Measurements from ENCODE around the gene MITF. TPM values are rescaled to one million over a fixed set of nuclear protein-coding genes. Genes with fewer than 3 reads are reported as not detected.

Gene MITF
- polyA plus RNA-seq, 1 donor from 2014 or later = not detected

- no peak overlapping the region for H3K4me3 ChIP-seq (ENCODE audit: low read length)
- H3K9me3 ChIP-seq (ENCODE audit: low read length) = peaks cover 7% of the 10 kb centered on the region
- H3K4me2 ChIP-seq (ENCODE audit: low read length) = no peak overlapping the region
- no peaks in the 10 kb centered on the region for H4K20me1 ChIP-seq (ENCODE audit: insufficient read depth)
- H2AFZ ChIP-seq (ENCODE audit: low read depth, low read length) = no peak overlapping the region
- H3K36me3 ChIP-seq (ENCODE audit: insufficient read depth, low read length) = no peaks in the 10 kb centered on the region
- H3F3A ChIP-seq (ENCODE audit: insufficient read depth, low read length, poor library complexity, severe bottlenecking) = no peaks in the 10 kb centered on the region
- no peaks in the 10 kb centered on the region for H3K9me2 ChIP-seq (ENCODE audit: insufficient read depth, low read length)
- no peak overlapping the region for H3K9ac ChIP-seq (ENCODE audit: low read length)
- H3K27me3 ChIP-seq (ENCODE audit: insufficient read depth, low read depth, low read length) = no peaks in the 10 kb centered on the region
- TF ChIP-seq SMC3 (conservative IDR thresholded peaks at IDR 0.05; ENCODE audit: poor library complexity) (no peak), POLR2AphosphoS5 (IDR thresholded peaks at IDR 0.05) (no peak), EZH2 (IDR thresholded peaks at IDR 0.05; ENCODE audit: borderline replicate concordance, insufficient read depth, low read length, poor library complexity, severe bottlenecking) (no peak), REST (IDR thresholded peaks at IDR 0.05; ENCODE audit: borderline replicate concordance) (no peak), MXI1 (conservative IDR thresholded peaks at IDR 0.05; ENCODE audit: poor library complexity, severe bottlenecking) (no peak), CTCF (IDR thresholded peaks at IDR 0.05; ENCODE audit: poor library complexity, severe bottlenecking) (no peak), EP300 (conservative IDR thresholded peaks at IDR 0.05; ENCODE audit: poor library complexity, severe bottlenecking) (no peak), RAD21 (conservative IDR thresholded peaks at IDR 0.05) (no peak), TAF1 (IDR thresholded peaks at IDR 0.05; ENCODE audit: low read depth) (no peak)
- no peak overlapping the region for H3K27ac ChIP-seq (ENCODE audit: low read length)
- no peaks in the 10 kb centered on the region for H3K79me2 ChIP-seq (replicated peaks; ENCODE audit: insufficient read depth, low read length)
These were observed 11.3 kb downstream of the MITF start for GRCh38 chr3:69750549-69750948.

GRCh38 chr3:69751074-69751476 is 11.8 kb downstream of the MITF start:
- TF ChIP-seq REST (IDR thresholded peaks at IDR 0.05; ENCODE audit: borderline replicate concordance) (no peak), EP300 (conservative IDR thresholded peaks at IDR 0.05; ENCODE audit: poor library complexity, severe bottlenecking) (no peak), EZH2 (IDR thresholded peaks at IDR 0.05; ENCODE audit: borderline replicate concordance, insufficient read depth, low read length, poor library complexity, severe bottlenecking) (no peak), POLR2AphosphoS5 (IDR thresholded peaks at IDR 0.05) (no peak), TAF1 (IDR thresholded peaks at IDR 0.05; ENCODE audit: low read depth) (no peak), CTCF (IDR thresholded peaks at IDR 0.05; ENCODE audit: poor library complexity, severe bottlenecking) (no peak), SMC3 (conservative IDR thresholded peaks at IDR 0.05; ENCODE audit: poor library complexity) (no peak)
- H3K4me2 ChIP-seq (ENCODE audit: low read length) = no peak overlapping the region
- H3K79me2 ChIP-seq (replicated peaks; ENCODE audit: insufficient read depth, low read length) = no peaks in the 10 kb centered on the region
- H3K4me3 ChIP-seq (ENCODE audit: low read length) = no peak overlapping the region
- no peak overlapping the region for H3K9ac ChIP-seq (ENCODE audit: low read length)
- no peaks in the 10 kb centered on the region for H3K27me3 ChIP-seq (ENCODE audit: insufficient read depth, low read depth, low read length)
- H3K27ac ChIP-seq (ENCODE audit: low read length) = no peak overlapping the region
- H3K36me3 ChIP-seq (ENCODE audit: insufficient read depth, low read length) = no peaks in the 10 kb centered on the region
- no peaks in the 10 kb centered on the region for H3K9me2 ChIP-seq (ENCODE audit: insufficient read depth, low read length)
- H4K20me1 ChIP-seq (ENCODE audit: insufficient read depth) = no peaks in the 10 kb centered on the region
- H3F3A ChIP-seq (ENCODE audit: insufficient read depth, low read length, poor library complexity, severe bottlenecking) = no peaks in the 10 kb centered on the region
- H2AFZ ChIP-seq (ENCODE audit: low read depth, low read length) = no peak overlapping the region
- H3K9me3 ChIP-seq (ENCODE audit: low read length) = peaks cover 7% of the 10 kb centered on the region
